ENCODE results near the gene SPATA3. TPM values are rescaled to one million over a fixed set of nuclear protein-coding genes. Genes with fewer than 3 reads are reported as not detected.
A peak's percentile ranks its signal among the peaks of the same experiment; 100 is the strongest.

SPATA3 gene
- total and polyA plus RNA-seq, 2 of the 13 experiments (the other 11 are each of a cell fraction or from before 2014, with no cell fraction given) = not detected

- TF ChIP-seq ZBTB33 (CRISPR knock-in tag; IDR thresholded peaks at IDR 0.05) = no peak
- TF ChIP-seq BRD4 (CRISPR knock-in tag; IDR thresholded peaks at IDR 0.05) = peak; percentile 9; the same call in 1 of the 2 replicates
- no peak for TF ChIP-seq GMEB1 (CRISPR knock-in tag; IDR thresholded peaks at IDR 0.05; ENCODE audit: borderline replicate concordance)
- TF ChIP-seq TBX3 (IDR thresholded peaks at IDR 0.05; ENCODE audit: borderline replicate concordance) = no peak
- TF ChIP-seq POLR2G (IDR thresholded peaks at IDR 0.05; ENCODE audit: low read depth, low read length) = 0 out of 2 replicates have a peak, but pooled peaks have one; percentile 11
- no peak for TF ChIP-seq ZNF331 (CRISPR knock-in tag; IDR thresholded peaks at IDR 0.05)
- no peak for TF ChIP-seq ZNF414 (CRISPR knock-in tag; IDR thresholded peaks at IDR 0.05)
- no peak for TF ChIP-seq ZNF510 (CRISPR knock-in tag; IDR thresholded peaks at IDR 0.05; ENCODE audit: low read depth)
- TF ChIP-seq AFF4 (CRISPR knock-in tag; IDR thresholded peaks at IDR 0.05) = peak; percentile 29; the same call in 1 of the 2 replicates
- no peak for TF ChIP-seq ZBTB4 (CRISPR knock-in tag; IDR thresholded peaks at IDR 0.05; ENCODE audit: borderline replicate concordance)
- TF ChIP-seq ZNF317 (CRISPR knock-in tag; IDR thresholded peaks at IDR 0.05) = no peak
Measured at GRCh38 chr2:231037731-231038482, 42.0 kb downstream of the SPATA3 start (continued).
